ENCODE results near the gene MYO7A.

MYO7A gene

GRCh38 chr11:77259641-77260040, 131.6 kb downstream of the MYO7A start:
- in situ Hi-C loops (cut with MboI; ENCODE audit: low sequenced_read_pairs, unreplicated experiment) = no loop called here
- TF ChIP-seq CTCF (IDR thresholded peaks at IDR 0.05; ENCODE audit: borderline replicate concordance, control extremely low read depth, extremely low read depth, insufficient read depth, missing control alignments) = no peak
- DNase-seq (ENCODE audit: low spot score) = no peak

GRCh38 chr11:77262803-77263202, 134.8 kb downstream of the MYO7A start:
- no peak for DNase-seq (ENCODE audit: low spot score)
- TF ChIP-seq CTCF (IDR thresholded peaks at IDR 0.05; ENCODE audit: borderline replicate concordance, control extremely low read depth, extremely low read depth, insufficient read depth, missing control alignments) = no peak
- in situ Hi-C loops (cut with MboI; ENCODE audit: low sequenced_read_pairs, unreplicated experiment) = no loop called here
